ENCODE measurements around the gene ZNF638. TPM values are rescaled to one million over a fixed set of nuclear protein-coding genes. Genes with fewer than 3 reads are reported as not detected.
A peak's percentile ranks its signal among the peaks of the same experiment; 100 is the strongest.

ZNF638 gene
- total and polyA plus RNA-seq, 2 of the 4 experiments (the other 2 are of a cell fraction), result 46.4 to 129 TPM

DNA sequence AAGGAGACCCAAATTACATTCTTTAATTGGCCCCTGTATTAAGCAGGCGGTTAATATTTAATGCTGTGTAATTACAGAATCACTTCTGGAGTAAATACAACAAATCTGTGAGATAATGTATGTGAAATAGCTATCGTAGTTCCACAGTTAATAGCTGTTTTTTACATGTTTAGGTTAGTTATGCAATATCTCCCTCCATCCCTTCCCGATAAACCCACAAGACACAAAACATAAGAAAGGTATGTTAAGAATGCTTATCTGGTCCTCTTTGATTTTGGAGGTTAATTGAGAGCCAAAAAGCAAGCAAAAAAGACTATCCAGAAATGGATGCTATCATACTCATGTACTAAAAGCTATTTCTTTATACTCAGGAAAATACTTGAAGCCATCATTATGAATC is 49.1 kb downstream of the ZNF638 start:
- H2BK20ac ChIP-seq (ENCODE audit: low read depth, low read length), result no peak overlapping the region
- ChIA-PET CTCF (interaction anchor here (2.1 kb wide), 1 partner anchor 49 kb away, joined by 11 read pairs; the partner anchor contains the start of gene ZNF638), POLR2A (ENCODE audit: unreplicated experiment) (no interaction called here)
- in situ Hi-C loops (cut with MboI; ENCODE audit: low sequenced_read_pairs), result no loop called here
- no peak overlapping the region for H2AFZ ChIP-seq (replicated peaks; ENCODE audit: low read length, poor library complexity)
- H3K9ac ChIP-seq (ENCODE audit: low read depth, low read length), result no peak overlapping the region
- no peak overlapping the region for H2AK9ac ChIP-seq (replicated peaks; ENCODE audit: low read depth, low read length, poor library complexity)
- no peak overlapping the region for H3K14ac ChIP-seq (replicated peaks; ENCODE audit: low read depth, low read length)
- no peak overlapping the region for H3K23ac ChIP-seq (ENCODE audit: low read depth, low read length)
- peaks cover 4% of the 10 kb centered on the region; the same call in 1 of the 2 replicates for H3K36me3 ChIP-seq (ENCODE audit: control insufficient read depth, insufficient read depth, low read length)
- DNase-seq (peak; percentile 49), ATAC-seq (ENCODE audit: low read depth) (peak; percentile 16)
- H3K9me1 ChIP-seq (ENCODE audit: insufficient read depth, low read length), result peaks cover 6% of the 10 kb centered on the region
- H2AK5ac ChIP-seq (ENCODE audit: low read depth, low read length), result no peak overlapping the region
- intact Hi-C loops (cut with micrococcal nuclease), result no loop called here
- peaks cover 9% of the 10 kb centered on the region for H3K4me1 ChIP-seq (ENCODE audit: control insufficient read depth, insufficient read depth, low read length)
- no peak overlapping the region; the same call in 1 of the 2 replicates for H3K4me2 ChIP-seq (ENCODE audit: low read depth, low read length)
- H3K18ac ChIP-seq (ENCODE audit: low read depth, low read length), result no peak overlapping the region
- no peak overlapping the region for H3K56ac ChIP-seq (ENCODE audit: extremely low read depth, insufficient read depth, low read length)
- TF ChIP-seq CEBPB (IDR thresholded peaks at IDR 0.05; ENCODE audit: low read depth, low read length) (peak; percentile 85), MAFK (IDR thresholded peaks at IDR 0.05; ENCODE audit: low read depth, low read length) (no peak)
- BruUV-seq (replicated peaks), result no TSS peak
- no peak overlapping the region for H2BK15ac ChIP-seq (ENCODE audit: low read depth, low read length)
- H4K20me1 ChIP-seq (ENCODE audit: insufficient read depth, low read length), result peaks cover 13% of the 10 kb centered on the region; the same call in 1 of the 2 replicates
- dilution Hi-C loops (cut with HindIII; ENCODE audit: low sequenced_read_pairs, unreplicated experiment), result no loop called here
- no peak overlapping the region for H3K4me3 ChIP-seq (ENCODE audit: insufficient read depth, low read depth, low read length)
- H3K4ac ChIP-seq (ENCODE audit: low read depth, low read length), result no peak overlapping the region
- H4K8ac ChIP-seq (ENCODE audit: low read depth in 2 of 2, low read length in 2 of 2), result no peak overlapping the region
- H2BK120ac ChIP-seq (ENCODE audit: low read depth, low read length), result no peak overlapping the region
- no peak overlapping the region for H4K91ac ChIP-seq (ENCODE audit: insufficient read depth, low read depth, low read length)
- no peaks in the 10 kb centered on the region for H3K27me3 ChIP-seq (ENCODE audit: control insufficient read depth, insufficient read depth, low read length)
- no peaks in the 10 kb centered on the region for H3K9me3 ChIP-seq (ENCODE audit: control insufficient read depth, insufficient read depth, low read length)
- no peak overlapping the region for H4K5ac ChIP-seq (ENCODE audit: low read depth, low read length)
- peaks cover 10 to 30% of the 10 kb centered on the region in 2 experiments; a peak in 3 of 4 replicates for H3K79me1 ChIP-seq (ENCODE audit: low read depth in 1 of 2, low read length in 2 of 2)
- H3K27ac ChIP-seq (ENCODE audit: insufficient read depth, low read length), result no peak overlapping the region
- WGBS, 2 experiments (ENCODE audit: extremely low coverage in 2 of 2, insufficient read length in 1 of 2), result no CpG with 5 or more reads among the region's 3 CpGs
- no peak overlapping the region for H2BK5ac ChIP-seq (ENCODE audit: low read depth, low read length, poor library complexity, severe bottlenecking)

All from IMR-90 (cell line).